Natural killer cell (primary cell): ENCODE measurements around the gene PRCC. TPM values are rescaled to one million over a fixed set of nuclear protein-coding genes. Genes with fewer than 3 reads are reported as not detected.

Experiments used
- ATAC-seq, 3 donors: fragments of 150-1000 bp in 2 of 3; fragments of 200-7000 bp in 1 of 3; cut with Tn5 transposase; 1 replicate in 1 of 3; 2 replicates in 2 of 3; pipeline ENCODE4 v1.10.0; 2021; ENCODE audit warnings: mild to moderate bottlenecking in 2 of 3, moderate library complexity in 2 of 3
- DNase-seq, 2 donors: peaks; one replicate each; pipeline versions ENCODE4 v3.0.0 to v3.0.0-alpha.2; 2013 to 2021; ENCODE audit warnings: mixed read lengths in 1 of 2
- H3K27ac ChIP-seq: one replicate; pipeline ENCODE4 v1.5.1; 2013; ENCODE audit warnings: mild to moderate bottlenecking, low read length
- H3K27me3 ChIP-seq: one replicate; pipeline ENCODE4 v1.6.1; 2013; ENCODE audit warnings: low read length; ENCODE audit not compliant: control insufficient read depth, insufficient read depth
- H3K36me3 ChIP-seq: one replicate; pipeline ENCODE4 v1.6.1; 2013; ENCODE audit warnings: low read length; ENCODE audit not compliant: control insufficient read depth, insufficient read depth
- H3K4me1 ChIP-seq: one replicate; pipeline ENCODE4 v1.6.1; 2013; ENCODE audit warnings: low read length; ENCODE audit not compliant: control insufficient read depth, insufficient read depth
- H3K4me3 ChIP-seq: one replicate; pipeline ENCODE4 v1.5.1; 2013; ENCODE audit warnings: low read length
- H3K9me3 ChIP-seq: one replicate; pipeline ENCODE4 v1.6.1; 2013; ENCODE audit warnings: low read length; ENCODE audit not compliant: control insufficient read depth, insufficient read depth
- H3K27ac Mint-ChIP-seq, 2 donors: one replicate each; pipeline ENCODE4 v1.8.0; 2022; ENCODE audit warnings: mild to moderate bottlenecking in 2 of 2, mixed read lengths in 2 of 2, moderate library complexity in 1 of 2
- H3K27me3 Mint-ChIP-seq, 2 donors: one replicate each; pipeline ENCODE4 v1.8.0; 2022; ENCODE audit warnings: low read depth in 2 of 2, mixed read lengths in 2 of 2
- H3K36me3 Mint-ChIP-seq: one replicate; pipeline ENCODE4 v1.8.0; 2022; ENCODE audit warnings: mixed read lengths
- H3K4me1 Mint-ChIP-seq, 2 donors: one replicate each; pipeline ENCODE4 v1.8.0; 2022; ENCODE audit warnings: mixed read lengths in 2 of 2
- H3K4me3 Mint-ChIP-seq: one replicate; pipeline ENCODE4 v1.8.0; 2022; ENCODE audit warnings: mild to moderate bottlenecking, moderate library complexity, mixed read lengths
- H3K9me3 Mint-ChIP-seq, 2 donors: one replicate each; pipeline ENCODE4 v1.8.0; 2022; ENCODE audit warnings: mixed read lengths in 2 of 2
- CTCF ChIP-seq: fragments of 200-600 bp; IDR thresholded peaks from one replicate; pipeline ENCODE4 v1.8.0; 2022; ENCODE audit warnings: antibody characterized with exemption
- WGBS: methylation state at CpG from one replicate; pipeline ENCODE4 v1.1.7; 2013; ENCODE audit warnings: missing lambda C conversion rate; ENCODE audit not compliant: insufficient coverage; 5-methylcytosine and 5-hydroxymethylcytosine counted together
- intact Hi-C: fragments of 100-400 bp; cut with micrococcal nuclease; formaldehyde crosslinking; loops from one replicate; pipeline ENCODE4 v1.14.2; 2022
- total RNA-seq, 4 donors: library from RNA; stranded (reverse); fragments of 120-200 nt in 1 of 4; gene quantifications; one replicate each; pipeline versions ENCODE4 v1.2.3 to v1.2.4, GENCODE V29; 2013 to 2022

The PRCC gene
- total RNA-seq, 3 donors from 2014 or later (not counting 1 experiment from before 2014, with no cell fraction given), result 66.5 to 92.4 (median 69.1) TPM

- Histone ChIP-seq H3K4me3 (no peak overlapping the region), H3K36me3 (peaks cover 16% of the 10 kb centered on the region), H3K4me1 (peaks cover 54% of the 10 kb centered on the region), H3K27me3 (no peaks in the 10 kb centered on the region), H3K9me3 (no peaks in the 10 kb centered on the region), H3K27ac (no peak overlapping the region)
- DNase-seq, result peak in 1 of 2 donors; percentile 3
- Mint-ChIP-seq H3K4me3 (peak overlapping the region; percentile 21), H3K27me3 (no peaks in the 10 kb centered on the region), H3K4me1 (peaks cover 62 to 67% of the 10 kb centered on the region in 2 donors), H3K9me3 (no peaks in the 10 kb centered on the region), H3K36me3 (no peaks in the 10 kb centered on the region), H3K27ac (peak overlapping the region; percentile 92 to 94)
- no peak for TF ChIP-seq CTCF
- WGBS, result 75% methylated on average over 14 of the region's 14 CpGs
- intact Hi-C loops, result no loop called here
- ATAC-seq, result no peak
These were observed 22.4 kb upstream of the PRCC start for GRCh38 chr1:156744786-156745419.

DNA sequence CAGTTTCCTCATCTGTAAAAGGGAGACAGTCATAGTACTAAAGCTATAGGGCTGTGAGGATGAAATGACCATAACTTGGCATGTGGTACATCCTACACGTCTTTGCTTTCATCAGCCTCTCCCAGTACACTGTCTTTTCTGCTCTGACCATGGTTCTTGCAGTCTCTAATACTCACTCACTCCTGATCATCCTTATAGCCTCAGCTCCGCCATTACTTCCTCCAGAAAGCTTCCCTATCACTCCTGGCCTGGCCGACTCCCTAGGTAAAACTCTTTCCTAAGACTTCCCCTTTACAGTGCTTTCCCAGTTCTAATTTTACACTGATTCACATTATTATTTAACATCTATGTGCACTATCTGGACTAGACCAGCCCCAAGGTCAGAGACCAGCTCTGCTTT, 21.5 kb upstream of the PRCC start:
- H3K9me3 ChIP-seq, result no peaks in the 10 kb centered on the region
- DNase-seq (no peak), ATAC-seq (no peak)
- intact Hi-C loops, result loop anchor here (1.0 kb wide), 1 partner anchor 21 kb away; the partner anchor contains the start of gene PRCC
- peak overlapping the region; percentile 92 to 94 for H3K27ac Mint-ChIP-seq
- WGBS, result 81% methylated on average over 3 of the region's 3 CpGs
- peaks cover 58% of the 10 kb centered on the region for H3K4me1 ChIP-seq
- H3K9me3 Mint-ChIP-seq, result no peaks in the 10 kb centered on the region
- no peaks in the 10 kb centered on the region for H3K27me3 Mint-ChIP-seq
- TF ChIP-seq CTCF, result no peak
- H3K4me3 ChIP-seq, result no peak overlapping the region
- H3K4me3 Mint-ChIP-seq, result peak overlapping the region; percentile 85
- peak overlapping the region; percentile 89 for H3K27ac ChIP-seq
- peaks cover 16% of the 10 kb centered on the region for H3K36me3 ChIP-seq
- H3K27me3 ChIP-seq, result no peaks in the 10 kb centered on the region
- H3K4me1 Mint-ChIP-seq, result peaks cover 63 to 68% of the 10 kb centered on the region in 2 donors
- no peaks in the 10 kb centered on the region for H3K36me3 Mint-ChIP-seq

- Mint-ChIP-seq H3K27me3 (no peaks in the 10 kb centered on the region), H3K9me3 (no peaks in the 10 kb centered on the region), H3K36me3 (no peaks in the 10 kb centered on the region), H3K27ac (peak overlapping the region; percentile 92 to 94), H3K4me3 (peak overlapping the region; percentile 85), H3K4me1 (peaks cover 58 to 63% of the 10 kb centered on the region in 2 donors)
- Histone ChIP-seq H3K9me3 (no peaks in the 10 kb centered on the region), H3K4me1 (peaks cover 57% of the 10 kb centered on the region), H3K27ac (peak overlapping the region; percentile 89), H3K27me3 (no peaks in the 10 kb centered on the region), H3K4me3 (peak overlapping the region; percentile 40), H3K36me3 (peaks cover 16% of the 10 kb centered on the region)
- intact Hi-C loops, result loop anchor here (1.0 kb wide), 1 partner anchor 21 kb away; the partner anchor contains the start of gene PRCC
- no peak for ATAC-seq
- TF ChIP-seq CTCF, result no peak
- peak in 1 of 2 donors; percentile 66 for DNase-seq
- WGBS, result 45% methylated on average over 9 of the region's 9 CpGs
These were observed 21.0 kb upstream of the PRCC start for GRCh38 chr1:156746406-156746727.
